Adrenal gland (tissue), 12 donors: ENCODE measurements around the gene PTPRN2. TPM values are rescaled to one million over a fixed set of nuclear protein-coding genes. Genes with fewer than 3 reads are reported as not detected.

Experiments
- DNase-seq, 7 donors: peaks; one replicate each; pipeline ENCODE4 v3.0.0-alpha.2; 2019 to 2020
- H3K27ac ChIP-seq, 5 donors: fragments of 200-600 bp; sonication (generic) in 4 of 5; 1 replicate in 3 of 5; 2 replicates in 2 of 5; pipeline versions ENCODE4 v1.5.1 to v1.8.0; 2016 to 2020; ENCODE audit warnings: mild to moderate bottlenecking in 1 of 5
- H3K27me3 ChIP-seq: fragments of 200-600 bp; 2 replicates; pipeline ENCODE4 v1.8.0; 2021
- H3K36me3 ChIP-seq, 2 donors: fragments of 200-600 bp; replicated peaks in 1 of 2; 1 replicate in 1 of 2; 2 replicates in 1 of 2; pipeline versions ENCODE4 v1.5.1 to v1.8.0; 2018 to 2022
- H3K4me1 ChIP-seq, 2 donors: fragments of 200-600 bp; replicated peaks in 1 of 2; 1 replicate in 1 of 2; 2 replicates in 1 of 2; pipeline versions ENCODE4 v1.5.1 to v1.8.0; 2018 to 2021
- H3K4me3 ChIP-seq, 4 donors: fragments of 200-600 bp; sonication (generic) in 3 of 4; one replicate each; pipeline ENCODE4 v1.5.1; 2016 to 2018
- H3K9me3 ChIP-seq, 3 donors: fragments of 200-600 bp; sonication (generic) in 1 of 3; replicated peaks in 1 of 3; 1 replicate in 2 of 3; 2 replicates in 1 of 3; pipeline versions ENCODE4 v1.5.1 to v1.8.0; 2016 to 2021
- CTCF ChIP-seq, 6 experiments: fragments of 450-650 bp in 4 of 6; fragments of 200-600 bp in 2 of 6; sonication (generic) in 1 of 6; IDR thresholded peaks; 1 replicate in 5 of 6; 2 replicates in 1 of 6; pipeline versions ENCODE4 v1.5.1 to v1.8.0; 2016 to 2021; ENCODE audit warnings: antibody characterized with exemption in 6 of 6, mild to moderate bottlenecking in 2 of 6, moderate library complexity in 1 of 6
- POLR2A ChIP-seq, 2 donors: fragments of 450-650 bp; IDR thresholded peaks; one replicate each; pipeline ENCODE4 v1.6.1; 2017; ENCODE audit warnings: antibody characterized with exemption in 2 of 2, mild to moderate bottlenecking in 2 of 2, moderate library complexity in 1 of 2
- WGBS, 4 donors: extraction: QIAGEN DNeasy Blood & Tissue Kit in 2 of 4; methylation state at CpG; one replicate each; pipeline versions ENCODE4 v1.1.5 to v1.1.7; 2013 to 2017; 5-methylcytosine and 5-hydroxymethylcytosine counted together
- intact Hi-C, 2 donors: fragments of 100-400 bp; cut with DNase I; formaldehyde crosslinking; loops; one replicate each; pipeline versions ENCODE4 v1.14.1 to v1.15.0; 2022 to 2023
- polyA plus RNA-seq, 3 donors: library from polyadenylated mRNA; stranded (reverse); fragments of 200-250 nt in 2 of 3; fragments of 350-450 nt in 1 of 3; fragmentation: Illumina TruSeq in 1 of 3; extraction: RNeasy Lipid Tissue Mini Kit (QIAGEN cat#74804) in 1 of 3; gene quantifications; one replicate each; pipeline ENCODE4 v1.2.3, GENCODE V29; 2013 to 2014
- total RNA-seq, 9 donors: library from RNA; depleted of rRNA in 4 of 9; stranded (reverse); fragments of >200 nt in 4 of 9; fragments of 120-200 nt in 1 of 9; fragmentation: NEBNext Ultra II Directional in 1 of 9; extraction: Animal tissue kit (Norgen Biotek cat#: 25700) in 1 of 9; gene quantifications; one replicate each; pipeline versions ENCODE4 v1.1.0 to v1.2.4, GENCODE V29; 2013 to 2023
- donor health status: healthy with polysubstance abuse.
- donor health status: Bipolar disorder and iron deficiency.
- donor health status: DM: yes; HTN: yes; CAD: no.
- donor health status: DM: no; HTN: no; CAD: no.
- donor health status: DM: no; HTN: no; CAD: no.
- donor health status: DM: yes; HTN: yes; CAD: no.

Gene PTPRN2
- total and polyA plus RNA-seq, 12 donors = 2.2 to 16.2 (median 3.4) TPM

GRCh38 chr7:158284617-158285382 lies 302.8 kb downstream of the PTPRN2 start:
- no peaks in the 10 kb centered on the region for H3K4me1 ChIP-seq
- no peaks in the 10 kb centered on the region for H3K36me3 ChIP-seq
- H3K27ac ChIP-seq = no peak overlapping the region
- H3K27me3 ChIP-seq = no peaks in the 10 kb centered on the region
- intact Hi-C loops = no loop called here
- no peak overlapping the region for H3K4me3 ChIP-seq
- WGBS, 4 donors = 80 to 85% (median 81%) methylated on average over 18 of the region's 18 CpGs
- TF ChIP-seq POLR2A (IDR thresholded peaks at IDR 0.05) = no peak
- TF ChIP-seq CTCF (IDR thresholded peaks at IDR 0.05) = no peak
- peaks cover 0 to 4% (median 0%) of the 10 kb centered on the region in 3 donors for H3K9me3 ChIP-seq
- DNase-seq = peak in 2 of 7 donors; percentile 5 to 21

GRCh38 chr7:158284121-158284520 lies 303.5 kb downstream of the PTPRN2 start:
- no peak overlapping the region for H3K27ac ChIP-seq
- DNase-seq = peak in 2 of 7 donors; percentile 8 to 33

GRCh38 chr7:158283016-158283974 lies 304.3 kb downstream of the PTPRN2 start:
- intact Hi-C loops = no loop called here
- H3K9me3 ChIP-seq = no peaks in the 10 kb centered on the region
- TF ChIP-seq POLR2A (IDR thresholded peaks at IDR 0.05) (no peak), CTCF (IDR thresholded peaks at IDR 0.05) (no peak)
- no peaks in the 10 kb centered on the region for H3K4me1 ChIP-seq
- H3K4me3 ChIP-seq = no peak overlapping the region
- peak in 1 of 7 donors; percentile 33 for DNase-seq
- H3K27ac ChIP-seq = no peak overlapping the region
- no peaks in the 10 kb centered on the region for H3K27me3 ChIP-seq
- H3K36me3 ChIP-seq = no peaks in the 10 kb centered on the region
- 69 to 82% (median 79%) methylated on average over 20 to 32 of the region's 32 CpGs for WGBS, 4 donors

More at GRCh38 chr7:158284121-158284520, 303.5 kb downstream of the PTPRN2 start:
- peaks cover 0 to 4% (median 0%) of the 10 kb centered on the region in 3 donors for H3K9me3 ChIP-seq
- WGBS, 4 donors = 70 to 91% (median 81%) methylated on average over 3 to 6 of the region's 6 CpGs
- no peak for TF ChIP-seq CTCF (IDR thresholded peaks at IDR 0.05)
- TF ChIP-seq POLR2A (IDR thresholded peaks at IDR 0.05) = no peak
- intact Hi-C loops = no loop called here
- H3K4me3 ChIP-seq = no peak overlapping the region
- H3K27me3 ChIP-seq = no peaks in the 10 kb centered on the region
- H3K4me1 ChIP-seq = no peaks in the 10 kb centered on the region
- no peaks in the 10 kb centered on the region for H3K36me3 ChIP-seq

GRCh38 chr7:158282461-158283001 lies 305.1 kb downstream of the PTPRN2 start:
- TF ChIP-seq CTCF (IDR thresholded peaks at IDR 0.05) = no peak
- TF ChIP-seq POLR2A (IDR thresholded peaks at IDR 0.05) = no peak
- DNase-seq = peak in 1 of 7 donors; percentile 43
- no peaks in the 10 kb centered on the region for H3K4me1 ChIP-seq
- H3K27ac ChIP-seq = no peak overlapping the region
- intact Hi-C loops = no loop called here
- 68 to 78% (median 72%) methylated on average over 11 to 24 of the region's 24 CpGs for WGBS, 4 donors
- H3K27me3 ChIP-seq = no peaks in the 10 kb centered on the region
- no peaks in the 10 kb centered on the region for H3K9me3 ChIP-seq
- no peaks in the 10 kb centered on the region for H3K36me3 ChIP-seq
- no peak overlapping the region for H3K4me3 ChIP-seq
